ENCODE measurements around the gene TMEM204. TPM values are rescaled to one million over a fixed set of nuclear protein-coding genes. Genes with fewer than 3 reads are reported as not detected.

TMEM204 gene
- total RNA-seq, 1 experiment from 2014 or later = not detected

DNA sequence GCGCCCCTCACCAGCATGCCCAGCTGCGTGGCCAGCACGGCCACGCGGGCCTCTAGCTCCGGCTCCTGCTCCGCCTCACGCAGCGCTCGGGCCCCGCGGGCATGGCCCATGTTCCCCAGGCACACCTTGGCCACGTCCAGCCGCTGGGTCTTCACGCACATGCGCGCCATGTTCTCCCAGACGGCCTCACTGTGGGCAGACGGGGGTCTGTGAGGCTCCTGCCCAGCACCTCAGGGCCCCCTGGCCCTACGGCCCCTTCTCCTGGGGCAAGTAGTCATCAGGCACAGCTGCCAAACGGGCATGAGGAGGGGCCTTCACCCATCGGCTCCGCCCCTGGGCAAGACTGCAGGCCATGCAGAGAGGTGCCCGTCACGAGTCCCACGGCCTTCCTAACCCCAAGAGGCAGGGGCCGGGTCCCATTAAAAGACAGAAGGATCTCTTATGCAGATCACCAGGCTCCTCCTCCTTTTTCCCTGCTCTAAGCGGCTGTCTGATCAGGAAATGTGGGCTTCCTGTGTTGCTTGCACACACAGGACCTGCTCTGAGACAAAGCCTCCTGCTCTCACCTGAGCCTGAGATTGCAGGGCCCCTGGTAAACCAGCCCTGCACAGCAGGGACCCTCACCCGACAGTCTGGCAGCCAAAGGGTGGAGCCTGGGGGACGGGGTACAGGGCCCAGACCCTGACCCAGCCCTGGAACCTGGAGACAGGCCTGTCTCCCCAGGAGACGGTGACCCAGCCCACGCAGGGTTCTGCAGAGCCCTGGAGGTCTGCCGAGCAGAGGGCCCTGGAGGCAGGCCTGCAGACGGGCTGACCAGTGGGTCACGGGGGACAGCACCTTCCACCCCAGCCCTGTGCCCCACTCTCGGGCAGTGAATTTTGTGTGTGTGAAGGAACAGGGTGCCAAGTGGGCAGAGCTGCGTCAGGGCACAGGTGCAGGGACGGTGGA is 6.6 kb upstream of the TMEM204 start:
- ChIA-PET POLR2A (ENCODE audit: low non-redundant PET) (no interaction called here), CTCF (no interaction called here)
- intact Hi-C loops (cut with micrococcal nuclease; ENCODE audit: unreplicated experiment) = no loop called here
- no peak for DNase-seq (ENCODE audit: low spot score)
- Histone ChIP-seq H3K9me3 (ENCODE audit: low read depth, low read length, poor library complexity, severe bottlenecking) (no peaks in the 10 kb centered on the region), H3K4me3 (ENCODE audit: low read depth, low read length, poor library complexity, severe bottlenecking) (no peak overlapping the region), H3K4me1 (ENCODE audit: insufficient read depth, low read length, poor library complexity, severe bottlenecking) (no peaks in the 10 kb centered on the region), H3K27ac (ENCODE audit: low read depth, low read length, poor library complexity, severe bottlenecking) (no peak overlapping the region), H3K36me3 (ENCODE audit: insufficient read depth, low read length, poor library complexity, severe bottlenecking) (no peaks in the 10 kb centered on the region), H3K27me3 (replicated peaks; ENCODE audit: insufficient read depth, low read depth, low read length, poor library complexity) (no peaks in the 10 kb centered on the region)
- TF ChIP-seq EZH2 (IDR thresholded peaks at IDR 0.05; ENCODE audit: borderline replicate concordance, low read depth, low read length, poor library complexity, severe bottlenecking) = no peak
- TF ChIP-seq, protein P1, sequence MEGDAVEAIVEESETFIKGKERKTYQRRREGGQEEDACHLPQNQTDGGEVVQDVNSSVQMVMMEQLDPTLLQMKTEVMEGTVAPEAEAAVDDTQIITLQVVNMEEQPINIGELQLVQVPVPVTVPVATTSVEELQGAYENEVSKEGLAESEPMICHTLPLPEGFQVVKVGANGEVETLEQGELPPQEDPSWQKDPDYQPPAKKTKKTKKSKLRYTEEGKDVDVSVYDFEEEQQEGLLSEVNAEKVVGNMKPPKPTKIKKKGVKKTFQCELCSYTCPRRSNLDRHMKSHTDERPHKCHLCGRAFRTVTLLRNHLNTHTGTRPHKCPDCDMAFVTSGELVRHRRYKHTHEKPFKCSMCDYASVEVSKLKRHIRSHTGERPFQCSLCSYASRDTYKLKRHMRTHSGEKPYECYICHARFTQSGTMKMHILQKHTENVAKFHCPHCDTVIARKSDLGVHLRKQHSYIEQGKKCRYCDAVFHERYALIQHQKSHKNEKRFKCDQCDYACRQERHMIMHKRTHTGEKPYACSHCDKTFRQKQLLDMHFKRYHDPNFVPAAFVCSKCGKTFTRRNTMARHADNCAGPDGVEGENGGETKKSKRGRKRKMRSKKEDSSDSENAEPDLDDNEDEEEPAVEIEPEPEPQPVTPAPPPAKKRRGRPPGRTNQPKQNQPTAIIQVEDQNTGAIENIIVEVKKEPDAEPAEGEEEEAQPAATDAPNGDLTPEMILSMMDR (conservative IDR thresholded peaks at IDR 0.05; ENCODE audit: low read depth, low read length) = no peak
- no TSS peak for BruUV-seq (replicated peaks)

DNA sequence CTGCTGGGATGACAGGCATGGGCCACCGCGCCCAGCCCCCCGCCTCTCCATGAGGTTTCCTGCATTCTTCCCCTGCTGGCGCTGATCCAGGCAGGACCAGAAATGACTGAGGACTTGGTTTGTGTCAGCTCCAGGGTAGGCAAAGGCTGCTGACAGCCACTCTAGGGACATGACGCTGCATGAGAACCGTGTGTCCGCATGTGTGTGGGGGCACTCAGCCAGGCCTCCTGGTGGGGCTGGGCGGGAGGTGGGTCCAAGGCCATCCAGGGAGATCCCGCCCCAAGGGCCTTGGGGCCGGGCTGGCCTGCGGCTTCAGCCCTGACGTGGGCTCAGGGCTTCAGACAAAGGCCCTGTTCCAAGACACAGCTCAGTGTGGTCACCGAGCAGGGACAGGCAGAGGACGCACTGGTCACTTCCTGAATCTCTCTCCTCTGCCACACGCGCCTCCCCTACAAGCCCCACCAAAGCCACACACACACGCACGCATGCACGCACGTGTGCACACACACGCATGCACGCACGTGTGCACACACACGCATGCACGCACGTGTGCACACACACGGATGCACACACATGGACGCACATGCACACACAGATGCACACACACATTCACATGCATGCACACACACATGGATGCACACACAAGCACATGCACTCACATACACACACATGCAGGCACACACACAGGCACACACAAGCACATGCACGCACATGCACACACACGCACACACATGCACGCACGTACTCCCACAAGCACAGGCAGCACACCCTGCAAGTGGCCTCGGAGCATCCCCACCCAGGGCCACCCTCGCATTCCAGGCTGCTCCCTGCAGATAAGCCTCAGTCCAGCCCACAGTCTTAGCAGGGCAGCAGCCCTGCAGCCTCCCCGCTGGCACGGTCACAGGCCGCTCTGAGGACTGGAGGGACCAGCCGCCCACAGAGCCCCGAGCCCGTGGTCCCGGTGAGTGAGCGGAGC is 5.3 kb upstream of the TMEM204 start:
- H3K27ac ChIP-seq (ENCODE audit: low read depth, low read length, poor library complexity, severe bottlenecking) = no peak overlapping the region
- intact Hi-C loops (cut with micrococcal nuclease; ENCODE audit: unreplicated experiment) = no loop called here
- no peak for TF ChIP-seq EZH2 (IDR thresholded peaks at IDR 0.05; ENCODE audit: borderline replicate concordance, low read depth, low read length, poor library complexity, severe bottlenecking)
- TF ChIP-seq, protein P1 (conservative IDR thresholded peaks at IDR 0.05; ENCODE audit: low read depth, low read length) = no peak
- no peaks in the 10 kb centered on the region for H3K9me3 ChIP-seq (ENCODE audit: low read depth, low read length, poor library complexity, severe bottlenecking)
- no peaks in the 10 kb centered on the region for H3K36me3 ChIP-seq (ENCODE audit: insufficient read depth, low read length, poor library complexity, severe bottlenecking)
- ChIA-PET POLR2A (ENCODE audit: low non-redundant PET) (no interaction called here), CTCF (no interaction called here)
- no peaks in the 10 kb centered on the region for H3K4me1 ChIP-seq (ENCODE audit: insufficient read depth, low read length, poor library complexity, severe bottlenecking)
- BruUV-seq (replicated peaks) = no TSS peak
- no peak overlapping the region for H3K4me3 ChIP-seq (ENCODE audit: low read depth, low read length, poor library complexity, severe bottlenecking)
- no peaks in the 10 kb centered on the region for H3K27me3 ChIP-seq (replicated peaks; ENCODE audit: insufficient read depth, low read depth, low read length, poor library complexity)
- DNase-seq (ENCODE audit: low spot score) = no peak

DNA sequence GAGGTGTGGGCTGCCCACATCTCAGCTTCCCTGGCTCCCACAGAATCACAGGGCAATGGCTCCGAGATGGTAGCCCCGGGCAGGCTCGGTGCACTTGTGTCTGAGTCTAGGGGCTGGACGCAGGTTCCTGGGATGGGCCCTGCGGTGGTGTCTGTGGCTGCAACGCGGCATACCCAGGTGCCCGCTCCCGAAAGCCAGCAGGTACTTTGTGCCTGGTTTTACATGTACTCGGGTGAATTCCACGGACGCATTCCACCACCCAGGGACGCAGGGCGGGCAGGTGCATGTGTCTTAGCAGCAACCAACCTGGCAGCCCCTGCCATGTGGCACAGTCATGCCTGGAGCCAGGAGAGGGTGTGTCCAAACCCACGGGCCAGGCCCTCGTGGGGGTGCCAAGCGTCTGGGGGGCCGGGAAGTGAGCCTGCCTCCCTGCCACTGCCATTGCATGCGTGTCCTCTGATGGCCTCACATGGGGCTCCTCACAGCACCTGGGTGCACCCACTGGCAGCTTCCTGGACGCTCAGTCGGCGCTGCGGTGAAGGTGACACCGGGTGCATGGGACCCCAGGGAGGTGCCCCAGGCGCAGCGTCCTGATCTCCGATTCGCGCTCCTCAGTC is 4.4 kb upstream of the TMEM204 start:
- DNase-seq (ENCODE audit: low spot score) = no peak
- Histone ChIP-seq H3K4me1 (ENCODE audit: insufficient read depth, low read length, poor library complexity, severe bottlenecking) (no peaks in the 10 kb centered on the region), H3K27me3 (replicated peaks; ENCODE audit: insufficient read depth, low read depth, low read length, poor library complexity) (no peaks in the 10 kb centered on the region), H3K36me3 (ENCODE audit: insufficient read depth, low read length, poor library complexity, severe bottlenecking) (no peaks in the 10 kb centered on the region), H3K4me3 (ENCODE audit: low read depth, low read length, poor library complexity, severe bottlenecking) (no peak overlapping the region), H3K9me3 (ENCODE audit: low read depth, low read length, poor library complexity, severe bottlenecking) (no peaks in the 10 kb centered on the region), H3K27ac (ENCODE audit: low read depth, low read length, poor library complexity, severe bottlenecking) (no peak overlapping the region)
- CTCF ChIA-PET = no interaction called here
- POLR2A ChIA-PET (ENCODE audit: low non-redundant PET) = no interaction called here
- BruUV-seq (replicated peaks) = no TSS peak
- intact Hi-C loops (cut with micrococcal nuclease; ENCODE audit: unreplicated experiment) = no loop called here
- TF ChIP-seq EZH2 (IDR thresholded peaks at IDR 0.05; ENCODE audit: borderline replicate concordance, low read depth, low read length, poor library complexity, severe bottlenecking) = no peak
- TF ChIP-seq, protein P1 (conservative IDR thresholded peaks at IDR 0.05; ENCODE audit: low read depth, low read length) = no peak
